HepG2 (cell line): ENCODE results near the gene EFL1. TPM values are rescaled to one million over a fixed set of nuclear protein-coding genes. Genes with fewer than 3 reads are reported as not detected.
A peak's percentile ranks its signal among the peaks of the same experiment; 100 is the strongest.

Experiments
- CAMTA2 ChIP-seq: sonication (generic); formaldehyde crosslinking; IDR thresholded peaks from 2 replicates; pipeline ENCODE4 v1.4.0; 2020; ENCODE audit warnings: mild to moderate bottlenecking, missing genetic modification reagents, borderline replicate concordance
- HOXA3 ChIP-seq: sonication (generic); formaldehyde crosslinking; IDR thresholded peaks from 2 replicates; pipeline ENCODE4 v1.5.0; 2020; ENCODE audit warnings: missing genetic modification reagents
- JDP2 ChIP-seq: sonication (generic); formaldehyde crosslinking; IDR thresholded peaks from 2 replicates; pipeline ENCODE4 v1.8.1; 2022; ENCODE audit warnings: missing genetic modification reagents, borderline replicate concordance
- JUNB ChIP-seq: sonication (generic); formaldehyde crosslinking; IDR thresholded peaks from 2 replicates; pipeline ENCODE4 v1.8.0; 2022; ENCODE audit warnings: missing genetic modification reagents, mild to moderate bottlenecking, borderline replicate concordance
- KLF13 ChIP-seq: sonication (generic); formaldehyde crosslinking; IDR thresholded peaks from 2 replicates; pipeline ENCODE4 v1.4.0; 2020; ENCODE audit warnings: mild to moderate bottlenecking, missing genetic modification reagents
- NBN ChIP-seq: fragments of 450-650 bp; conservative IDR thresholded peaks from 2 replicates; pipeline ENCODE4 v1.6.1; 2017
- NPAS2 ChIP-seq: sonication (generic); formaldehyde crosslinking; IDR thresholded peaks from 2 replicates; pipeline ENCODE4 v1.8.0; 2022; ENCODE audit warnings: mild to moderate bottlenecking, missing genetic modification reagents, borderline replicate concordance
- RBM22 ChIP-seq: fragments of 200-400 bp; formaldehyde crosslinking; optimal IDR thresholded peaks from 2 replicates; pipeline ENCODE3; 2017; ENCODE audit warnings: mild to moderate bottlenecking, low read length, moderate library complexity
- RCOR2 ChIP-seq: IDR thresholded peaks from 2 replicates; pipeline ENCODE4 v1.6.1; 2016; ENCODE audit warnings: missing biosample characterization, missing genetic modification reagents
- RFXAP ChIP-seq: sonication (generic); formaldehyde crosslinking; IDR thresholded peaks from 2 replicates; pipeline ENCODE4 v1.4.0; 2020; ENCODE audit warnings: missing genetic modification reagents, borderline replicate concordance
- ZC3H13 ChIP-seq: sonication (generic); formaldehyde crosslinking; IDR thresholded peaks from 2 replicates; pipeline ENCODE4 v1.8.1; 2023; ENCODE audit warnings: mild to moderate bottlenecking, missing genetic modification reagents, moderate library complexity
- ZMAT3 ChIP-seq: sonication (generic); formaldehyde crosslinking; conservative IDR thresholded peaks from 2 replicates; pipeline ENCODE4 v1.7.0; 2021; ENCODE audit warnings: missing genetic modification reagents
- ZNF598 ChIP-seq: sonication (generic); formaldehyde crosslinking; IDR thresholded peaks from 2 replicates; pipeline ENCODE4 v1.5.1; 2020; ENCODE audit warnings: mild to moderate bottlenecking, missing genetic modification reagents, borderline replicate concordance
- ZNF605 ChIP-seq: sonication (generic); formaldehyde crosslinking; IDR thresholded peaks from 2 replicates; pipeline ENCODE4 v1.8.0; 2022; ENCODE audit warnings: mild to moderate bottlenecking, missing genetic modification reagents
- ZNF761 ChIP-seq: sonication (generic); formaldehyde crosslinking; conservative IDR thresholded peaks from 2 replicates; pipeline ENCODE4 v1.4.0; 2020; ENCODE audit warnings: mild to moderate bottlenecking, missing genetic modification reagents
- ZNF768 ChIP-seq: sonication (generic); formaldehyde crosslinking; IDR thresholded peaks from 2 replicates; pipeline ENCODE4 v1.4.0; 2020; ENCODE audit warnings: missing genetic modification reagents
- polyA plus RNA-seq, 8 experiments: library from polyadenylated mRNA; depleted of rRNA in 3 of 8; stranded (reverse) in 7 of 8; unstranded in 1 of 8; fragments of >200 nt; fragmentation: Illumina TruSeq in 4 of 8; extraction: Trizol in 4 of 8; gene quantifications; 2 replicates each; pipeline versions ENCODE4 v1.2.1 to v1.2.3, GENCODE V29; 2011 to 2016; ENCODE audit warnings: low read depth in 4 of 8, missing spikeins in 1 of 8, mixed read lengths in 1 of 8; ENCODE audit not compliant: insufficient read depth in 1 of 8
- total RNA-seq, 5 experiments: library from RNA; depleted of rRNA; stranded (reverse); fragments of >200 nt; fragmentation: Illumina TruSeq; extraction: Trizol; gene quantifications; 2 replicates each; pipeline ENCODE4 v1.2.3, GENCODE V29; 2016; ENCODE audit warnings: low read depth in 1 of 5
- TF ChIP-seq, protein P1 (sequence below): sonication (generic); formaldehyde crosslinking; IDR thresholded peaks from 2 replicates; pipeline ENCODE4 v1.8.1; 2023; ENCODE audit warnings: mild to moderate bottlenecking, missing genetic modification reagents
- TF ChIP-seq, protein P2 (sequence below): IDR thresholded peaks from 2 replicates; pipeline ENCODE4 v1.6.1; 2016; ENCODE audit warnings: mild to moderate bottlenecking
- TF ChIP-seq, protein P3 (sequence below): sonication (generic); formaldehyde crosslinking; IDR thresholded peaks from 2 replicates; pipeline ENCODE4 v1.4.0; 2020; ENCODE audit warnings: mild to moderate bottlenecking, missing genetic modification reagents
- TF ChIP-seq, protein P4 (sequence below): IDR thresholded peaks from 2 replicates; pipeline ENCODE4 v1.6.1; 2016; ENCODE audit warnings: missing genetic modification reagents, missing compliant biosample characterization
- TF ChIP-seq, protein P5 (sequence below): sonication (generic); formaldehyde crosslinking; conservative IDR thresholded peaks from 2 replicates; pipeline ENCODE4 v1.4.0; 2020; ENCODE audit warnings: missing genetic modification reagents

Gene EFL1
- total and polyA plus RNA-seq, 2 of the 13 experiments (the other 11 are each of a cell fraction or from before 2014, with no cell fraction given): 6.4 to 12.0 TPM

DNA sequence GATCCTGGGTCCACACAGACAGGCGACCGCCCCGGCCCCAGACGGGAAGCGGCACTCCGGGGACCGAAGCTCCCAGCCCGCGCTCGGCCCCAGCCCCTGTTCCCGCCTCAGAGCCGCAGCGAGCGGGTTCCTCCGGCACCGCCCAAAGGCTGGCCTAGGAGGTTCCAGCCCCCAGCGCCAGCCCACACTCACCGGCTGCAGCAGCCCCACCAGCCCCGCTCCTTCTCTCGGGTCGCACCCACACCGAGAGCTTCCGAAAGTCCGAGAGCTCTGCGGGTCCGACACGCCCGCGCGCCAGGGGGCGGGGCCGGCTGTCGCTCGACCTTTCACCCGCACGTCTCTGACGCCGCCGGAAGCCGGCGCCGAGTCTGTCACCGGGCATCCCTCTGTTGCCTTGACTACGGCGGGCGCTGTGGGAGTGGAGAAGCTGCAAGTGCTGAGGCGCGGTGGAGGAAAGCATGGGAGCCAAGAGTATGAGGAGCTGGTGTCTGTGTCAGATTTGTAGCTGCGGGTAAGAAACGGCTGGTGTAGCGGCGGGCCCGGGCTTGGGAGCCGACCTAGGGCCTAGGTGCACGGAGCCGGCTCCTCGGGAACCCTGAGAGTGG is at the start of gene EFL1, which contains the start of gene SAXO2 (continued):
- TF ChIP-seq ZNF605: peak; percentile 52
- no peak for TF ChIP-seq ZNF761 (CRISPR knock-in tag)
- TF ChIP-seq ZMAT3 (CRISPR knock-in tag): no peak
- no peak for TF ChIP-seq JUNB (CRISPR knock-in tag)
- TF ChIP-seq KLF13 (CRISPR knock-in tag): no peak
- no peak for TF ChIP-seq NPAS2 (CRISPR knock-in tag)
- TF ChIP-seq, protein P1, sequence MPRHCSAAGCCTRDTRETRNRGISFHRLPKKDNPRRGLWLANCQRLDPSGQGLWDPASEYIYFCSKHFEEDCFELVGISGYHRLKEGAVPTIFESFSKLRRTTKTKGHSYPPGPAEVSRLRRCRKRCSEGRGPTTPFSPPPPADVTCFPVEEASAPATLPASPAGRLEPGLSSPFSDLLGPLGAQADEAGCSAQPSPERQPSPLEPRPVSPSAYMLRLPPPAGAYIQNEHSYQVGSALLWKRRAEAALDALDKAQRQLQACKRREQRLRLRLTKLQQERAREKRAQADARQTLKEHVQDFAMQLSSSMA (CRISPR knock-in tag): no peak; the same call in 1 of the 2 replicates
- peak; percentile 72 for TF ChIP-seq RBM22
- TF ChIP-seq, protein P2, sequence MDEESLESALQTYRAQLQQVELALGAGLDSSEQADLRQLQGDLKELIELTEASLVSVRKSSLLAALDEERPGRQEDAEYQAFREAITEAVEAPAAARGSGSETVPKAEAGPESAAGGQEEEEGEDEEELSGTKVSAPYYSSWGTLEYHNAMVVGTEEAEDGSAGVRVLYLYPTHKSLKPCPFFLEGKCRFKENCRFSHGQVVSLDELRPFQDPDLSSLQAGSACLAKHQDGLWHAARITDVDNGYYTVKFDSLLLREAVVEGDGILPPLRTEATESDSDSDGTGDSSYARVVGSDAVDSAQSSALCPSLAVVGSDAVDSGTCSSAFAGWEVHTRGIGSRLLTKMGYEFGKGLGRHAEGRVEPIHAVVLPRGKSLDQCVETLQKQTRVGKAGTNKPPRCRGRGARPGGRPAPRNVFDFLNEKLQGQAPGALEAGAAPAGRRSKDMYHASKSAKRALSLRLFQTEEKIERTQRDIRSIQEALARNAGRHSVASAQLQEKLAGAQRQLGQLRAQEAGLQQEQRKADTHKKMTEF (CRISPR knock-in tag): peak; percentile 65
- no peak for TF ChIP-seq RCOR2 (CRISPR knock-in tag)
- TF ChIP-seq RFXAP (CRISPR knock-in tag): no peak
- TF ChIP-seq, protein P3, sequence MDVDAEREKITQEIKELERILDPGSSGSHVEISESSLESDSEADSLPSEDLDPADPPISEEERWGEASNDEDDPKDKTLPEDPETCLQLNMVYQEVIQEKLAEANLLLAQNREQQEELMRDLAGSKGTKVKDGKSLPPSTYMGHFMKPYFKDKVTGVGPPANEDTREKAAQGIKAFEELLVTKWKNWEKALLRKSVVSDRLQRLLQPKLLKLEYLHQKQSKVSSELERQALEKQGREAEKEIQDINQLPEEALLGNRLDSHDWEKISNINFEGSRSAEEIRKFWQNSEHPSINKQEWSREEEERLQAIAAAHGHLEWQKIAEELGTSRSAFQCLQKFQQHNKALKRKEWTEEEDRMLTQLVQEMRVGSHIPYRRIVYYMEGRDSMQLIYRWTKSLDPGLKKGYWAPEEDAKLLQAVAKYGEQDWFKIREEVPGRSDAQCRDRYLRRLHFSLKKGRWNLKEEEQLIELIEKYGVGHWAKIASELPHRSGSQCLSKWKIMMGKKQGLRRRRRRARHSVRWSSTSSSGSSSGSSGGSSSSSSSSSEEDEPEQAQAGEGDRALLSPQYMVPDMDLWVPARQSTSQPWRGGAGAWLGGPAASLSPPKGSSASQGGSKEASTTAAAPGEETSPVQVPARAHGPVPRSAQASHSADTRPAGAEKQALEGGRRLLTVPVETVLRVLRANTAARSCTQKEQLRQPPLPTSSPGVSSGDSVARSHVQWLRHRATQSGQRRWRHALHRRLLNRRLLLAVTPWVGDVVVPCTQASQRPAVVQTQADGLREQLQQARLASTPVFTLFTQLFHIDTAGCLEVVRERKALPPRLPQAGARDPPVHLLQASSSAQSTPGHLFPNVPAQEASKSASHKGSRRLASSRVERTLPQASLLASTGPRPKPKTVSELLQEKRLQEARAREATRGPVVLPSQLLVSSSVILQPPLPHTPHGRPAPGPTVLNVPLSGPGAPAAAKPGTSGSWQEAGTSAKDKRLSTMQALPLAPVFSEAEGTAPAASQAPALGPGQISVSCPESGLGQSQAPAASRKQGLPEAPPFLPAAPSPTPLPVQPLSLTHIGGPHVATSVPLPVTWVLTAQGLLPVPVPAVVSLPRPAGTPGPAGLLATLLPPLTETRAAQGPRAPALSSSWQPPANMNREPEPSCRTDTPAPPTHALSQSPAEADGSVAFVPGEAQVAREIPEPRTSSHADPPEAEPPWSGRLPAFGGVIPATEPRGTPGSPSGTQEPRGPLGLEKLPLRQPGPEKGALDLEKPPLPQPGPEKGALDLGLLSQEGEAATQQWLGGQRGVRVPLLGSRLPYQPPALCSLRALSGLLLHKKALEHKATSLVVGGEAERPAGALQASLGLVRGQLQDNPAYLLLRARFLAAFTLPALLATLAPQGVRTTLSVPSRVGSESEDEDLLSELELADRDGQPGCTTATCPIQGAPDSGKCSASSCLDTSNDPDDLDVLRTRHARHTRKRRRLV (CRISPR knock-in tag): no peak
- peak; percentile 57; the same call in 1 of the 2 replicates for TF ChIP-seq HOXA3 (CRISPR knock-in tag)
- TF ChIP-seq, protein P4, sequence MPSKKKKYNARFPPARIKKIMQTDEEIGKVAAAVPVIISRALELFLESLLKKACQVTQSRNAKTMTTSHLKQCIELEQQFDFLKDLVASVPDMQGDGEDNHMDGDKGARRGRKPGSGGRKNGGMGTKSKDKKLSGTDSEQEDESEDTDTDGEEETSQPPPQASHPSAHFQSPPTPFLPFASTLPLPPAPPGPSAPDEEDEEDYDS (CRISPR knock-in tag): no peak
- TF ChIP-seq JDP2 (CRISPR knock-in tag): no peak
- TF ChIP-seq CAMTA2: no peak
- TF ChIP-seq, protein P5, sequence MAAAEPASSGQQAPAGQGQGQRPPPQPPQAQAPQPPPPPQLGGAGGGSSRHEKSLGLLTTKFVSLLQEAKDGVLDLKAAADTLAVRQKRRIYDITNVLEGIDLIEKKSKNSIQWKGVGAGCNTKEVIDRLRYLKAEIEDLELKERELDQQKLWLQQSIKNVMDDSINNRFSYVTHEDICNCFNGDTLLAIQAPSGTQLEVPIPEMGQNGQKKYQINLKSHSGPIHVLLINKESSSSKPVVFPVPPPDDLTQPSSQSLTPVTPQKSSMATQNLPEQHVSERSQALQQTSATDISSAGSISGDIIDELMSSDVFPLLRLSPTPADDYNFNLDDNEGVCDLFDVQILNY (CRISPR knock-in tag): no peak
- 0 out of 2 replicates have a peak, but pooled peaks have one; percentile 41 for TF ChIP-seq ZC3H13 (CRISPR knock-in tag)
- TF ChIP-seq NBN: no peak
- TF ChIP-seq ZNF598: peak; percentile 88; the same call in 1 of the 2 replicates
- peak; percentile 55; the same call in 1 of the 2 replicates for TF ChIP-seq ZNF768 (CRISPR knock-in tag)
